Measurements from ENCODE around the gene TAF10.

Gene TAF10

GRCh38 chr11:6650104-6650503 is 38.1 kb upstream of the TAF10 start:
- no peak overlapping the region for H3K4me3 ChIP-seq
- H3K9me3 ChIP-seq = no peaks in the 10 kb centered on the region
- no peaks in the 10 kb centered on the region for H3K36me3 ChIP-seq (replicated peaks)
- in situ Hi-C loops (cut with MboI; ENCODE audit: low sequenced_read_pairs) = no loop called here
- no peak for DNase-seq (ENCODE audit: low spot score in 2 of 2)
- no peaks in the 10 kb centered on the region for H3K4me1 ChIP-seq
- H3K27me3 ChIP-seq (ENCODE audit: low read depth) = peaks cover 4% of the 10 kb centered on the region; the same call in 1 of the 2 replicates

GRCh38 chr11:6648501-6648900 is 36.5 kb upstream of the TAF10 start:
- H3K4me3 ChIP-seq = no peak overlapping the region
- H3K4me1 ChIP-seq = no peaks in the 10 kb centered on the region
- peaks cover 4% of the 10 kb centered on the region; the same call in 1 of the 2 replicates for H3K27me3 ChIP-seq (ENCODE audit: low read depth)
- no peaks in the 10 kb centered on the region for H3K9me3 ChIP-seq
- in situ Hi-C loops (cut with MboI; ENCODE audit: low sequenced_read_pairs) = no loop called here
- no peak for DNase-seq (ENCODE audit: low spot score in 2 of 2)
- H3K36me3 ChIP-seq (replicated peaks) = no peaks in the 10 kb centered on the region

DNA sequence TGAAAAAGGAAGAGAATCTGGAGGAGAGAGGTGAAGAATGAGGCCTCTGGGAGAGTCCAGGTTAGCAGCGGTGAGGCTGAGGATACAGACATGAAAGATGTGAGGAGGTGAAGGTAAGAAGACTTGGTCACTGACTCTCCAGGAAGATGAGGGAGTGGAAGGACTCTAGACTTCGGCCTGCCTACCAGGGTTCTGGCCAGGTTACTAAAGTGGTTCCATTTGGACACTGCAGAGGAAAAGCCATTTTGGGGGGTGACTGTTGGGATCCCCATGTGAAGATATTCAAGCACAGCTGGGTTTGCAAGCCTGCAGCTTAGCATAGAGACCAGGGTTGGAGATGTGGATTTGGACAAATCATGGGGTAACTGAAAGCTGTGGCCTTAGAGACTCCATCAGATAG is 35.8 kb upstream of the TAF10 start:
- Histone ChIP-seq H3K4me1 (no peaks in the 10 kb centered on the region), H3K4me3 (no peak overlapping the region), H3K36me3 (replicated peaks) (no peaks in the 10 kb centered on the region), H3K27me3 (ENCODE audit: low read depth) (peaks cover 4% of the 10 kb centered on the region; the same call in 1 of the 2 replicates), H3K9me3 (no peaks in the 10 kb centered on the region)
- in situ Hi-C loops (cut with MboI; ENCODE audit: low sequenced_read_pairs) = no loop called here
- no peak for DNase-seq (ENCODE audit: low spot score in 2 of 2)

- peaks cover 4% of the 10 kb centered on the region; the same call in 1 of the 2 replicates for H3K27me3 ChIP-seq (ENCODE audit: low read depth)
- in situ Hi-C loops (cut with MboI; ENCODE audit: low sequenced_read_pairs) = no loop called here
- H3K9me3 ChIP-seq = no peaks in the 10 kb centered on the region
- no peaks in the 10 kb centered on the region for H3K36me3 ChIP-seq (replicated peaks)
- no peak for DNase-seq (ENCODE audit: low spot score in 2 of 2)
- H3K4me1 ChIP-seq = no peaks in the 10 kb centered on the region
- H3K4me3 ChIP-seq = no peak overlapping the region
Observed at GRCh38 chr11:6646918-6647679, 35.1 kb upstream of the TAF10 start.

GRCh38 chr11:6646576-6646917 is 34.5 kb upstream of the TAF10 start:
- H3K4me3 ChIP-seq = no peak overlapping the region
- no peak for DNase-seq (ENCODE audit: low spot score in 2 of 2)
- no peaks in the 10 kb centered on the region for H3K9me3 ChIP-seq
- no peaks in the 10 kb centered on the region for H3K27me3 ChIP-seq (ENCODE audit: low read depth)
- in situ Hi-C loops (cut with MboI; ENCODE audit: low sequenced_read_pairs) = no loop called here
- H3K4me1 ChIP-seq = no peaks in the 10 kb centered on the region
- no peaks in the 10 kb centered on the region for H3K36me3 ChIP-seq (replicated peaks)

DNA sequence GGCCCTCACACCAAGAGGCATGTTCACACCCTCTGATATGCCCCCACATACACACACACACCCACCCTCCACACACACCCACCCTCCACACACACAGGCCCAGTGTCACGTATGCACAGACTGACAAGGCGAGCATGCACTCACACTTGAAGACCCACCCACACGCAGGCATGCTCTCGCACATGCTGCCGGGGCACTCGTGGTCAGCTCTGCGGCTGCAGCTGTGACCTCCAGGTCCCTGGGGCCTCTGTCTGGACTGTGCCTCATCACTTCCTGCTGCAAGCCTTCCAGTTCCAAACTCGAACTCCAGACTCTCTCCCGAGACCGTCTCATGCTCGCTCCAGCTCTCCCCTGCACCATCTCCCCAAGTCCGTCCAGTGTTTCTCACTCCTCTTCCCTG is 34.1 kb upstream of the TAF10 start:
- no peaks in the 10 kb centered on the region for H3K9me3 ChIP-seq
- no peaks in the 10 kb centered on the region for H3K27me3 ChIP-seq (ENCODE audit: low read depth)
- no peaks in the 10 kb centered on the region for H3K4me1 ChIP-seq
- DNase-seq (ENCODE audit: low spot score in 2 of 2) = no peak
- H3K4me3 ChIP-seq = no peak overlapping the region
- H3K36me3 ChIP-seq (replicated peaks) = no peaks in the 10 kb centered on the region
- in situ Hi-C loops (cut with MboI; ENCODE audit: low sequenced_read_pairs) = no loop called here

- Histone ChIP-seq H3K9me3 (no peaks in the 10 kb centered on the region), H3K36me3 (replicated peaks) (no peaks in the 10 kb centered on the region), H3K27me3 (ENCODE audit: low read depth) (no peaks in the 10 kb centered on the region), H3K4me3 (no peak overlapping the region), H3K4me1 (no peaks in the 10 kb centered on the region)
- no peak for DNase-seq (ENCODE audit: low spot score in 2 of 2)
- in situ Hi-C loops (cut with MboI; ENCODE audit: low sequenced_read_pairs) = no loop called here
Observed at GRCh38 chr11:6642957-6643356, 30.9 kb upstream of the TAF10 start.

GRCh38 chr11:6640985-6641701 is 29.1 kb upstream of the TAF10 start:
- no peak for DNase-seq (ENCODE audit: low spot score in 2 of 2)
- no peaks in the 10 kb centered on the region for H3K27me3 ChIP-seq (ENCODE audit: low read depth)
- H3K4me1 ChIP-seq = no peaks in the 10 kb centered on the region
- H3K4me3 ChIP-seq = no peak overlapping the region
- no peaks in the 10 kb centered on the region for H3K9me3 ChIP-seq
- H3K36me3 ChIP-seq (replicated peaks) = no peaks in the 10 kb centered on the region
- in situ Hi-C loops (cut with MboI; ENCODE audit: low sequenced_read_pairs) = no loop called here

DNA sequence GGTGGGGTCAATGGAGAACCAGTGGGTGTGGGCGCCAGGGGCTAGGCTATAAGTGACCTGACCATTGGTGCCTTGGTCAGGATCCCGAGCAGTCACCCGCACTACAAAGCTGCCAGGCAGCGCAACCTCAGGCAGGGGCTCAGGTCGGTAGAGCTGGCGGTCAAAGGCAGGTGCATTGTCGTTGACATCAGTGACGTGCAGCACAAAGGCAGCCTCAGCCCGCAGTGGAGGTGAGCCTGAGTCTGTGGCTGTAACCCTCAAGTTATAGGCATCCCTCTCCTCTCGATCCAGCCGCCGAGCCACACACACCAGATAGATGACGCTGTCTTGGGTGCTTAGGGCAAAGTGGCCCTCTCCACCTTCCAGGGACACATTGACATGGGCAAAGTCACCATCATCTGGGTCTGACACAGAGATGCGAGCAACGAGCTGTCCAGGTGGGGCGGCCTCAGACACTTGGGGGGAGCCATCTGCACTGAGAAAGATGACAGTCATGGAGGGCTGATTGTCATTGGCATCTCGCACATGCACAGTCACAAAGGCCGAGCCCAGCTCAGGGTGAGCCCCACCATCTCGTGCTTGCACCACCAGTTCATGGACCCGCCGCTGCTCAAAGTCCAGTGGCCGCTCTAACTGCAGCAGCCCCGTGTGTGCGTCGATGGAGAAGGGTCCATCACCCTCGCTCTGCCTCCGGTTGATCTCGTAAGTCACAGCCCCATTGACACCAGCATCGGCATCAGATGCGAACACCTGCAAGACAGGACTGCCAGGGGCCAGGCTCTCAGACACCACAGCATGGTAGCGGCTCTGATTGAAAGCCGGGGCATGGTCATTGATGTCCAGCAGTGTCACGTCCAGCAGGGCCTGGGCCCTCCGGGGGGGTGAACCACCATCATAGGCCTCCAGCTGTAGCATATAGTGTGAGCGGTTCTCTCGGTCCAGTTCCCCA is 28.3 kb upstream of the TAF10 start:
- H3K9me3 ChIP-seq = no peaks in the 10 kb centered on the region
- no peak overlapping the region for H3K4me3 ChIP-seq
- in situ Hi-C loops (cut with MboI; ENCODE audit: low sequenced_read_pairs) = no loop called here
- no peak for DNase-seq (ENCODE audit: low spot score in 2 of 2)
- no peaks in the 10 kb centered on the region for H3K27me3 ChIP-seq (ENCODE audit: low read depth)
- H3K36me3 ChIP-seq (replicated peaks) = no peaks in the 10 kb centered on the region
- no peaks in the 10 kb centered on the region for H3K4me1 ChIP-seq

DNA sequence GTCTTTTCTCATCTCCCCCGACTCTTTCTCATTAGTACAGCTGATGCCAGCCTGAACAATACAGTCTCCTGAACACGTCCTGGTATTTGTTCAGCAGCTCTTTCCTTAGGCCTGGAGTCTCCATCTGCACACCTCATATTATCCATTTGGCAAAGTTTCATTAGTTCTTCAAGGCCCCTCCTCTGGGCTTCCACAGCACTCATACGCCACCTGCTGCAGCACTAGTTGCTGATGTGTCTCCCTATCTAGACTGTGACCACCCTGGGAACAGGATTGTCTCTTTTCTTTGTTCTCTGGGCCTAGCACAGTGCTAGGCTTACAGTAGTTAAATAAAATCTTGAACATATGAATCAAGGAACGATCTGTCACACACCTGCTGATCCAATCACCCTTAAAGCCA is 26.4 kb upstream of the TAF10 start:
- Histone ChIP-seq H3K4me1 (no peaks in the 10 kb centered on the region), H3K9me3 (no peaks in the 10 kb centered on the region), H3K4me3 (no peak overlapping the region), H3K36me3 (replicated peaks) (no peaks in the 10 kb centered on the region), H3K27me3 (ENCODE audit: low read depth) (no peaks in the 10 kb centered on the region)
- DNase-seq (ENCODE audit: low spot score in 2 of 2) = no peak
- in situ Hi-C loops (cut with MboI; ENCODE audit: low sequenced_read_pairs) = no loop called here

DNA sequence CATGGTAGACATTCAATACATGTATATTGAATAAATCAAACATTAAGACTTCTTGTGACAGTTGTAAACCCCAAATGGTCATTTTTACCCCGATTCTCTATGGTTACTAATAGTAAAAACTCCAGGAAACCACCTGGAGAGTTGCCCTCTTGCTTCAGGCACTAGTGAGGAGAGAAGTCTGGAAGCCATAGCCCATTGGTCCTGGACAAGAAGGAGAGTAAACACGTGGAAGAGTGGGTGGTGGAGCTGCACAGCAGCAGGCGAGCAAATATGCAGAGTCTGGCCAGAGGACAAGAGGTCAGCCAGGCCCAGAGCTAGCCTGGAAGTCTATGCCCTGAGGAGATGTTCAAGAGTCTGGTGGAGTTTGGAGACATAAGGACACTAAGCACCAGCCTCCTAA is 25.9 kb upstream of the TAF10 start:
- Histone ChIP-seq H3K4me3 (no peak overlapping the region), H3K9me3 (no peaks in the 10 kb centered on the region), H3K4me1 (no peaks in the 10 kb centered on the region), H3K27me3 (ENCODE audit: low read depth) (no peaks in the 10 kb centered on the region), H3K36me3 (replicated peaks) (no peaks in the 10 kb centered on the region)
- DNase-seq (ENCODE audit: low spot score in 2 of 2) = no peak
- in situ Hi-C loops (cut with MboI; ENCODE audit: low sequenced_read_pairs) = no loop called here

GRCh38 chr11:6636480-6636879 is 24.5 kb upstream of the TAF10 start:
- H3K4me1 ChIP-seq = no peaks in the 10 kb centered on the region
- no peak overlapping the region for H3K4me3 ChIP-seq
- in situ Hi-C loops (cut with MboI; ENCODE audit: low sequenced_read_pairs) = no loop called here

DNA sequence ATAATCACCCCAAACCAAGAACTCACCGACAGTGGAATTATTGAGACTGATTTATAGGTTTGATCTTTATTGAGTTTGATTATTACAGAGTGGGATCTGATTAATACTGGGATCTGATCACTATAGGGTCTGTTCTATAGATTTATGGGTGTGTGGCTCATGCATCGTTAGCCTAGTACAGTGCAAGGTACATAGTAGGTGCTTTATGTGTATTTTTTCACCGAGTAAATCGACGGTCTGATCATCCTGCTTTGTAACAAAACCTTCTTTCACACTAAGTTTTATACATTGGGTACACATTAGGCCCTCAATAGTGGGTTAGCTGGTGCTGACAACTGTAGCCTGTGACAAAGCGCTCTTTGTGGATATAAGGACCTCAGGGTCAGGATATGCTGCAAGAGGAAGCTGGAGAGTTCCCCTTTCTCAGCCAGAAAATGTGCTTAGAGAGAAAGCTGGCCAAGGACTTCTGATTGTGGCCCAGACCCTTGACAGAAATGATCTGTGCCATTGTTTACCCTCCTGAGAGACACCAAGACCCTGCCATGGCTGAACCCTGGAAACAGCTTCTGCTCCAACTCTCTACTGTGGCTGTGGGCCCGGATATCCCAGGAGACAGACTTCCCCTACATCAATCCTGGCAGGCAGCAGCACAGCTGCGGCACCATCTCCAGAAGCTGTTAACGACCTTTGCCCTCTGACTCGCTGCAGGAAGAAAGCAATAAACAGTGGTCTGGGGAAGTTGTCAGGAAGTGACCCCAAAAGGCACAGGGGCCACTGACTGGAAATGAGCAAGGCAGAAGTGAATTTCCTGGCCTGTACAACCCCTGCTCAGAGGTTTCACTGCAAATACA is 23.3 kb upstream of the TAF10 start:
- Histone ChIP-seq H3K4me3 (no peak overlapping the region), H3K9me3 (no peaks in the 10 kb centered on the region), H3K36me3 (replicated peaks) (no peaks in the 10 kb centered on the region), H3K27me3 (ENCODE audit: low read depth) (no peaks in the 10 kb centered on the region), H3K4me1 (no peaks in the 10 kb centered on the region)
- in situ Hi-C loops (cut with MboI; ENCODE audit: low sequenced_read_pairs) = no loop called here
- DNase-seq (ENCODE audit: low spot score in 2 of 2) = no peak

More at GRCh38 chr11:6636480-6636879, 24.5 kb upstream of the TAF10 start:
- no peak for DNase-seq (ENCODE audit: low spot score in 2 of 2)
- H3K36me3 ChIP-seq (replicated peaks) = no peaks in the 10 kb centered on the region
- H3K27me3 ChIP-seq (ENCODE audit: low read depth) = no peaks in the 10 kb centered on the region
- no peaks in the 10 kb centered on the region for H3K9me3 ChIP-seq

Data from HAP-1 (cell line).